AG09319 (cell line): ENCODE measurements around the gene ZCCHC14.
"Not testable (repeated sequence)": the region's sequence is repeated elsewhere in the genome, so short reads cannot be mapped to it uniquely, and the experiment has no call there.

Experiments used
- DNase-seq: peaks from one replicate; pipeline ENCODE4 v3.0.0-alpha.2; 2010; ENCODE audit warnings: low read depth; ENCODE audit errors: extremely low read depth
- TF ChIP-seq, protein P1 (sequence below): IDR thresholded peaks from 2 replicates; pipeline ENCODE4 v1.5.1; 2011; ENCODE audit warnings: low read depth, mild to moderate bottlenecking, inconsistent platforms, low read length, moderate library complexity

ZCCHC14 gene

GRCh38 chr16:87482266-87482665 lies 10.6 kb downstream of the ZCCHC14 start:
- TF ChIP-seq, protein P1, sequence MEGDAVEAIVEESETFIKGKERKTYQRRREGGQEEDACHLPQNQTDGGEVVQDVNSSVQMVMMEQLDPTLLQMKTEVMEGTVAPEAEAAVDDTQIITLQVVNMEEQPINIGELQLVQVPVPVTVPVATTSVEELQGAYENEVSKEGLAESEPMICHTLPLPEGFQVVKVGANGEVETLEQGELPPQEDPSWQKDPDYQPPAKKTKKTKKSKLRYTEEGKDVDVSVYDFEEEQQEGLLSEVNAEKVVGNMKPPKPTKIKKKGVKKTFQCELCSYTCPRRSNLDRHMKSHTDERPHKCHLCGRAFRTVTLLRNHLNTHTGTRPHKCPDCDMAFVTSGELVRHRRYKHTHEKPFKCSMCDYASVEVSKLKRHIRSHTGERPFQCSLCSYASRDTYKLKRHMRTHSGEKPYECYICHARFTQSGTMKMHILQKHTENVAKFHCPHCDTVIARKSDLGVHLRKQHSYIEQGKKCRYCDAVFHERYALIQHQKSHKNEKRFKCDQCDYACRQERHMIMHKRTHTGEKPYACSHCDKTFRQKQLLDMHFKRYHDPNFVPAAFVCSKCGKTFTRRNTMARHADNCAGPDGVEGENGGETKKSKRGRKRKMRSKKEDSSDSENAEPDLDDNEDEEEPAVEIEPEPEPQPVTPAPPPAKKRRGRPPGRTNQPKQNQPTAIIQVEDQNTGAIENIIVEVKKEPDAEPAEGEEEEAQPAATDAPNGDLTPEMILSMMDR: no peak

GRCh38 chr16:87481711-87482110 lies 11.1 kb downstream of the ZCCHC14 start:
- DNase-seq: not testable (repeated sequence)

More at GRCh38 chr16:87482266-87482665, 10.6 kb downstream of the ZCCHC14 start:
- no peak for DNase-seq

DNA sequence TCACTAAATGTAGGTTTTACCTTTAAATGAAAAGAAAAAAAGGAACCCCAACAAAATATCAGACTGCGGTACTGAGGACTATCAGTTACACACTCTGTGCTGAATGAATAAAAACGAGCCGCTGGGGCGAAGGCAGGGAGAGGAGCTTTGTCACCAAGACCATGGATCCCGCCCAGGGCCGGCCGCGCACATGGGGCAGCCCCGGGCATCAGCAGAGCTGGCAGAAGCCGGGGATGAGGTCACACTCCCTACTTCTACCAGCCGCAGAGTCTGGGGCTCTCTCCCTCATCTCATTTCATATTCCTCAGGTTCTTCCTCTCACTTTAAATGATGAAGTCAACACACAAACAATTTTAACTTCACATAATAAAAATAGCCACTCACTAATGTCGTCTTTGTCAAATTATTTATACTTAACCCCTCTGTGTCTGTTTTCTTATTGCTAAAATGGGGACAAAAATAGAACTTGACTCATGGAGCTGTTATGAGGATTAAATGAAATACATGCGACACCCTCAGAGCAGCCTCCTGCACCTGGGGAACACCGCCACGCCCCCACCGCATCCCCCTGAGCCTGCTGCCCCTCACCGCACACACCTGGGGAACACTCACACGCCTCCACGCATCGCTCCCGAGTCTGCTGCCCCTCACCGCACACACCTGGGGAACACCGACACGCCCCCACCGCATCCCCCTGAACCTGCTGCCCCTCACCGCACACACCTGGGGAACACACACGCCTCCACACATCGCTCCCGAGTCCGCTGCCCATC lies 15.4 kb downstream of the ZCCHC14 start:
- DNase-seq: not testable (repeated sequence)

- DNase-seq: no peak
- TF ChIP-seq, protein P1: no peak
Measured at GRCh38 chr16:87474566-87474996, 18.2 kb downstream of the ZCCHC14 start.

DNA sequence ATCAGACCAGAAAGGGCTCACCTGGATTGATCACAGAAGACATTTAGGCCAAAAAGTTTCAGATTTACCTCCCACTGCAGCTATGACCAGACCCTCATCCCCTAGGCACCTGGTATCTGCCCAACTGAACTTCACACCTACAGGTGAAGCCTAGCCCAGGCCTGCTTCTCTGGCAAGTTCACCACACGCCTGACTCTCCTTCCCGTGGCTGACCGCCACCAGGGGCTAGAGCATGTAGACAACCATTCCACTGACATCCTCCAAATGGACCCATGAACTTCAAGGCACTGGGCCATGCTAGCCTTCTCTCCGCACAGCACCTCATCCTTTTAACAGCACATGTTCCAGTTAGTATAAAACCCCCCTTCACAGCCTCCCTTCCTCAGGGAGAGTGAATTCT lies 18.8 kb downstream of the ZCCHC14 start:
- DNase-seq: no peak
- TF ChIP-seq, protein P1: no peak

DNA sequence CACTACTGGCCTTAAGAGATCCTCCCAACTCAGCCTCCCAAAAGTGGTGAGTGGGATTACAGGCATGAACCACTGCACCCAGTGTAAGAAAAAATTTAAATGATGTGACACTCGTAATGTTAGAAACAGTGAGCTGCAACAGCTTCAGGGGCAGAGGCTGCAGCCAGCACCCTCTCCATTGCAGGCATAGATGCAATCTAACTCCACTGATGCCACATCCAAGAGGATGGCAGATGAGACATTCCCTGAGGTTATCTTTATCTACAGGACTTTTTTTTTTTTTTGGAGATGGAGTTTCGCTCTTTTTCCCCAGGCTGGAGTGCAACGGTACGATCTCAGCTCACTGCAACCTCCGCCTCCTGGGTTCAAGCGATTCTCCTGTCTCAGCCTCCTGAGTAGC lies 19.9 kb downstream of the ZCCHC14 start:
- no peak for DNase-seq
- TF ChIP-seq, protein P1: no peak

DNA sequence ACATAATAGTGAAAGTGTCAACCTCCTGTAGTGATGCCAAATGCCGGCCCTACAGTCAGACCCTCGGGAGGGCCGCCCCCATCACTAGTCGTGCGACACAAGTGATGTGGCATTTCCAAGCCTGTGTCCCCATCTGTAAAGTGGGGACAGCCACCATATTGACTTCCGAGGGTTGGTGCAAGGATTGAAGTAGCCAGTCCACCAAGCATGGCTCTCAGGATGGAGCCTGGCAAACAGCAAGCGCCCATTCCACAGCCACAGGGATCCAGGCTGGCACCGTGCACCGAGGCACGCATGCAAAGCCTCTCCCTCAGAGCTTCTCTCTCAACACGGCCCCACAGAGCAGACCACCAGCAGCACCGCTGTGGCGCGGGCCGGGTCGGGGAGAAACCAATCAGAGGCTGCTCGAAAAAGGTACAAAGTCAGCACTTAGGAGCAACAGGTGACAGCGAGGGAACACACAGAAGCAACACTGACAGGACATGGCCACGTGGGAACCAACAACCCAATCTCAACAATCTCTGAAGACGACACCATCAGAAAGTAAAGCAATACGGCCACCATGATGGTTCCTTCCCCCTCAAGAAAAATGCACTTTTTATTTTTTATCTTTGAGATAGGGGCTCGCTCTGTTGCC lies 20.6 kb downstream of the ZCCHC14 start:
- TF ChIP-seq, protein P1: no peak
- DNase-seq: no peak

DNA sequence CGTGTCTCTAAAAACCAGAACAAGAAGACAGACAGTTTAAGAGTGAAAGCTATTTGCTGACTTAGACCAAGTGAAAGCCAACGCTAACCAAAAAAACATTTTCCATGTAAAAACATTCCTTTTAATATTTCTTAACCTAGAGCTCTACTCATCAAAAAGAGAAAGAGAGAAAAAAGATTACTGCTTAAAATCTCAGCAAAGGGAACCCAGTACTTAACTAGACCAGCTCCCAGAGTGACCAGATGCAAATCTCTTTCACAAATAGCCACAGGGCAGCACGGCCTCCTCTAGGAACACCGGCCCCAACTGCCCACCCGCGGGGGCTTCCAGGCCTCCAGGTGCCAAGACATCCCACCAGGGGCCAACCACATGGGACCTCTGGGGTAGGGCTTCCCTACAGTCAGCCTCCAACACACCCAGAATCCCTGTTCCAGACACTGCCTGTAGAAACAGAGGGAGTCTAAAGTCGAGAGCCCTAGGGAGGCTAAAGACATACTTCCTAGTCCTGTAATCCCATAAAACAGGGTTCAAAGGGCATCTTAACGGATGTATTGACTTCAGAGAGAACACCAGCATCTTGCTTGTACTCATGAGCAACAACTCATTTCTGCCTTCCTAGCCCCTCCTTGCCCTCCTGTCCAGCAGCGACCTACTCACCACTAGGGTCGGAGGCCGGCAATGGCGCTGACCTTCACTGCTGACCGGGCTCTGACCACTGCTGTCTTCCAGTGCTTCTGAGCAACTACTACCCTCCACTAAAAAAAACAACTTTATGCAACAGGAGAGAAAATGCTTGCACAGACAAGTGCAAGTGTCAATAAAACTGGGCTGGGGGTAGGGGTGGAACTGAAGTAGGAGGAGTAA lies 21.3 kb downstream of the ZCCHC14 start:
- DNase-seq: no peak
- TF ChIP-seq, protein P1: no peak
